PC-3 (cell line): ENCODE data around the gene RTN3. TPM values are rescaled to one million over a fixed set of nuclear protein-coding genes. Genes with fewer than 3 reads are reported as not detected.

Experiments
- ATAC-seq: fragments of 200-7000 bp; cut with Tn5 transposase; 2 replicates; pipeline ENCODE4 v1.9.1; 2020; ENCODE audit warnings: mild to moderate bottlenecking, moderate library complexity
- BruUV-seq: library from RNA; stranded (reverse); fragments of 400-500 nt; replicated peaks from 2 replicates; lab custom pipeline; 2021; lab: Mats Ljungman, UMichigan
- CTCF ChIA-PET: fragments of 300-600 bp; sonication (Branson Sonifier 250); formaldehyde crosslinking; loops from one replicate; lab custom pipeline; 2022; ENCODE audit warnings: antibody characterized with exemption; lab: Charles Lee
- POLR2A ChIA-PET: fragments of 300-600 bp; sonication (Branson Sonifier 250); formaldehyde crosslinking; loops from one replicate; lab custom pipeline; 2022; ENCODE audit warnings: antibody characterized with exemption; ENCODE audit not compliant: unreplicated experiment; lab: Charles Lee
- DNase-seq: peaks from one replicate; pipeline ENCODE4 v3.0.0-alpha.2; 2015
- H2AFZ ChIP-seq: fragments of 300-600 bp; sonication (generic); 2 replicates; pipeline ENCODE4 v1.6.0; 2016; ENCODE audit warnings: antibody characterized with exemption, low read length
- H3F3A ChIP-seq: fragments of 300-600 bp; sonication (generic); one replicate; pipeline ENCODE4 v1.6.0; 2017; ENCODE audit warnings: antibody characterized with exemption, low read length, control low read depth, mild to moderate bottlenecking; ENCODE audit not compliant: unreplicated experiment
- H3K27ac ChIP-seq: fragments of 300-600 bp; sonication (generic); 2 replicates; pipeline ENCODE4 v1.5.1; 2016; ENCODE audit warnings: mild to moderate bottlenecking, low read length
- H3K27me3 ChIP-seq: fragments of 300-600 bp; sonication (generic); 2 replicates; pipeline ENCODE4 v1.6.1; 2016; ENCODE audit warnings: low read length, mixed read lengths
- H3K36me3 ChIP-seq: fragments of 300-600 bp; sonication (generic); 2 replicates; pipeline ENCODE4 v1.6.1; 2016; ENCODE audit warnings: low read depth, mixed run types, low read length, mixed read lengths
- H3K4me1 ChIP-seq: fragments of 300-600 bp; sonication (generic); 2 replicates; pipeline ENCODE4 v1.5.1; 2016; ENCODE audit warnings: low read length; ENCODE audit not compliant: insufficient read depth
- H3K4me2 ChIP-seq: fragments of 300-600 bp; sonication (generic); 2 replicates; pipeline ENCODE4 v1.6.0; 2016; ENCODE audit warnings: low read length
- H3K4me3 ChIP-seq: fragments of 300-600 bp; sonication (generic); 2 replicates; pipeline ENCODE4 v1.5.1; 2016; ENCODE audit warnings: mild to moderate bottlenecking, low read length, mixed read lengths
- H3K79me2 ChIP-seq: fragments of 300-600 bp; sonication (generic); 2 replicates; pipeline ENCODE4 v1.6.1; 2017; ENCODE audit warnings: low read length, mixed read lengths
- H3K9ac ChIP-seq: fragments of 300-600 bp; sonication (generic); 2 replicates; pipeline ENCODE4 v1.6.0; 2016; ENCODE audit warnings: mild to moderate bottlenecking, low read length
- H3K9me2 ChIP-seq: fragments of 300-600 bp; sonication (generic); replicated peaks from 2 replicates; pipeline ENCODE4 v1.6.1; 2016; ENCODE audit warnings: mixed run types, low read length, mixed read lengths
- H3K9me3 ChIP-seq: fragments of 300-600 bp; sonication (generic); 2 replicates; pipeline ENCODE4 v1.6.1; 2016; ENCODE audit warnings: low read length, mixed read lengths
- H4K20me1 ChIP-seq: fragments of 300-600 bp; sonication (generic); 2 replicates; pipeline ENCODE4 v1.6.1; 2016; ENCODE audit warnings: low read length, mixed read lengths
- EZH2 ChIP-seq: fragments of 300-600 bp; sonication (generic); IDR thresholded peaks from one replicate; pipeline ENCODE4 v1.6.1; 2017; ENCODE audit warnings: antibody characterized with exemption, mild to moderate bottlenecking, low read length; ENCODE audit not compliant: unreplicated experiment
- EZH2phosphoT487 ChIP-seq: fragments of 300-600 bp; sonication (generic); IDR thresholded peaks from 2 replicates; pipeline ENCODE4 v1.6.1; 2018; ENCODE audit warnings: mild to moderate bottlenecking, antibody characterized with exemption, low read length, borderline replicate concordance
- intact Hi-C: fragments of 100-400 bp; cut with micrococcal nuclease; formaldehyde crosslinking; loops from 2 replicates; pipeline ENCODE4 v1.9.0; 2023
- total RNA-seq: library from RNA; depleted of rRNA; stranded (reverse); fragments of >200 nt; gene quantifications from 2 replicates; pipeline ENCODE4 v1.2.3, GENCODE V29; 2014
- TF ChIP-seq, protein P1 (sequence below): fragments of 300-600 bp; sonication (generic); conservative IDR thresholded peaks from 2 replicates; pipeline ENCODE4 v1.5.1; 2017; ENCODE audit warnings: antibody characterized with exemption, low read depth, mild to moderate bottlenecking, low read length

RTN3 gene
- total RNA-seq, 1 experiment from 2014 or later, result 100 TPM

DNA sequence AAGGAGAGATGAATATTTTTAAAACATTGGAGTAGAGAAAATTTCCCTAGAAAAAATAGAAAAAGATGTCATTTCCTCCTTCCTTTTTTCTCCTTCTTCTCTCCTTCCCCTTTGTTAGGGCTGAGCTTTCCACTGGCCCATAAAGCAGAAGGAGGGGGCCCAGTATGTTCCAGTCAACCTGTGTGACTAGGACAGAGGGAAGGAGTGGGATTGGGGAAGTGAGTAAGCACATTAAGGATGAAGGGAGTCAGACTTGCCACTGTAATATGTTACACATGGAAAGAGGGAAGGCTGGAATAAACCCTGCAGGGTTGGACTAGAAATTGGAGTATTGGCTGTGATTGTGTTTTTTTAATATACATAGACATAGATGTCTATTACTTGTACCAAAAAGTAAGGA lies 111.9 kb downstream of the RTN3 start:
- CTCF ChIA-PET, result no interaction called here
- no peak overlapping the region for H3K4me2 ChIP-seq
- H3K9ac ChIP-seq, result no peak overlapping the region
- POLR2A ChIA-PET, result no interaction called here
- no peaks in the 10 kb centered on the region for H3K9me2 ChIP-seq
- no peak overlapping the region for H2AFZ ChIP-seq
- H3K36me3 ChIP-seq, result no peaks in the 10 kb centered on the region
- no TSS peak for BruUV-seq
- H3K79me2 ChIP-seq, result no peaks in the 10 kb centered on the region
- H3K27ac ChIP-seq, result no peak overlapping the region
- TF ChIP-seq, protein P1, sequence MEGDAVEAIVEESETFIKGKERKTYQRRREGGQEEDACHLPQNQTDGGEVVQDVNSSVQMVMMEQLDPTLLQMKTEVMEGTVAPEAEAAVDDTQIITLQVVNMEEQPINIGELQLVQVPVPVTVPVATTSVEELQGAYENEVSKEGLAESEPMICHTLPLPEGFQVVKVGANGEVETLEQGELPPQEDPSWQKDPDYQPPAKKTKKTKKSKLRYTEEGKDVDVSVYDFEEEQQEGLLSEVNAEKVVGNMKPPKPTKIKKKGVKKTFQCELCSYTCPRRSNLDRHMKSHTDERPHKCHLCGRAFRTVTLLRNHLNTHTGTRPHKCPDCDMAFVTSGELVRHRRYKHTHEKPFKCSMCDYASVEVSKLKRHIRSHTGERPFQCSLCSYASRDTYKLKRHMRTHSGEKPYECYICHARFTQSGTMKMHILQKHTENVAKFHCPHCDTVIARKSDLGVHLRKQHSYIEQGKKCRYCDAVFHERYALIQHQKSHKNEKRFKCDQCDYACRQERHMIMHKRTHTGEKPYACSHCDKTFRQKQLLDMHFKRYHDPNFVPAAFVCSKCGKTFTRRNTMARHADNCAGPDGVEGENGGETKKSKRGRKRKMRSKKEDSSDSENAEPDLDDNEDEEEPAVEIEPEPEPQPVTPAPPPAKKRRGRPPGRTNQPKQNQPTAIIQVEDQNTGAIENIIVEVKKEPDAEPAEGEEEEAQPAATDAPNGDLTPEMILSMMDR, result no peak
- TF ChIP-seq EZH2phosphoT487 (no peak), EZH2 (no peak)
- no peaks in the 10 kb centered on the region for H3F3A ChIP-seq
- ATAC-seq (no peak), DNase-seq (no peak)
- H3K27me3 ChIP-seq, result no peaks in the 10 kb centered on the region
- H3K9me3 ChIP-seq, result peaks cover 17% of the 10 kb centered on the region; the same call in 1 of the 2 replicates
- intact Hi-C loops, result no loop called here
- no peaks in the 10 kb centered on the region for H3K4me1 ChIP-seq
- H3K4me3 ChIP-seq, result no peak overlapping the region
- H4K20me1 ChIP-seq, result no peaks in the 10 kb centered on the region

GRCh38 chr11:63795066-63795465 lies 113.8 kb downstream of the RTN3 start:
- CTCF ChIA-PET, result no interaction called here
- POLR2A ChIA-PET, result no interaction called here
- no peaks in the 10 kb centered on the region for H3F3A ChIP-seq
- H3K27ac ChIP-seq, result no peak overlapping the region
- H3K4me3 ChIP-seq, result no peak overlapping the region
- no peak overlapping the region for H3K4me2 ChIP-seq
- intact Hi-C loops, result no loop called here
- no peak overlapping the region for H2AFZ ChIP-seq
- no peak for DNase-seq
- H3K9me3 ChIP-seq, result peaks cover 17% of the 10 kb centered on the region; the same call in 1 of the 2 replicates
- no peak for TF ChIP-seq EZH2phosphoT487
- TF ChIP-seq, protein P1, result no peak
- no peak overlapping the region for H3K9ac ChIP-seq
- H3K9me2 ChIP-seq, result no peaks in the 10 kb centered on the region
- H4K20me1 ChIP-seq, result no peaks in the 10 kb centered on the region
- no peaks in the 10 kb centered on the region for H3K79me2 ChIP-seq
- BruUV-seq, result no TSS peak
- H3K27me3 ChIP-seq, result no peaks in the 10 kb centered on the region
- no peaks in the 10 kb centered on the region for H3K36me3 ChIP-seq
- no peak for ATAC-seq
- H3K4me1 ChIP-seq, result no peaks in the 10 kb centered on the region

- Histone ChIP-seq H3K27ac (no peak overlapping the region), H3K36me3 (no peaks in the 10 kb centered on the region), H3F3A (no peaks in the 10 kb centered on the region), H3K4me3 (no peak overlapping the region), H3K27me3 (no peaks in the 10 kb centered on the region), H3K9me3 (no peaks in the 10 kb centered on the region), H3K4me1 (peaks cover 32% of the 10 kb centered on the region), H3K79me2 (no peaks in the 10 kb centered on the region), H2AFZ (no peak overlapping the region), H4K20me1 (no peaks in the 10 kb centered on the region), H3K9ac (no peak overlapping the region), H3K4me2 (no peak overlapping the region), H3K9me2 (no peaks in the 10 kb centered on the region)
- TF ChIP-seq EZH2, result no peak
- TF ChIP-seq, protein P1, result no peak
- no peak for TF ChIP-seq EZH2phosphoT487
- ChIA-PET CTCF (interaction anchor here (0.6 kb wide), 1 partner anchor 31 kb away, joined by 6 read pairs; no protein-coding TSS in a partner anchor), POLR2A (no interaction called here)
- no peak for DNase-seq
- no TSS peak for BruUV-seq
- no peak for ATAC-seq
- intact Hi-C loops, result no loop called here
These were observed 119.6 kb downstream of the RTN3 start for GRCh38 chr11:63800921-63801320.
